ENCODE data around the gene DISC1.
"Not testable (repeated sequence)": the region's sequence is repeated elsewhere in the genome, so short reads cannot be mapped to it uniquely, and the experiment has no call there.

Gene DISC1

GRCh38 chr1:231885209-231885854 is 258.7 kb downstream of the DISC1 start:
- DNase-seq (ENCODE audit: low read depth, low spot score), result no peak

- DNase-seq (ENCODE audit: low read depth, low spot score), result no peak
Measured at GRCh38 chr1:231887166-231887565, 260.6 kb downstream of the DISC1 start.

- no peak for DNase-seq (ENCODE audit: low read depth, low spot score)
Measured at GRCh38 chr1:231887866-231888265, 261.3 kb downstream of the DISC1 start.

- DNase-seq (ENCODE audit: low read depth, low spot score), result no peak
Measured at GRCh38 chr1:231890791-231891190, 264.2 kb downstream of the DISC1 start.

GRCh38 chr1:231893400-231894102 is 267.0 kb downstream of the DISC1 start:
- no peak for DNase-seq (ENCODE audit: low read depth, low spot score)

GRCh38 chr1:231896806-231897205 is 270.2 kb downstream of the DISC1 start:
- DNase-seq (ENCODE audit: low read depth, low spot score), result no peak

GRCh38 chr1:231899046-231899445 is 272.5 kb downstream of the DISC1 start:
- no peak for DNase-seq (ENCODE audit: low read depth, low spot score)

- no peak for DNase-seq (ENCODE audit: low read depth, low spot score)
Measured at GRCh38 chr1:231899713-231900435, 273.3 kb downstream of the DISC1 start.

- no peak for DNase-seq (ENCODE audit: low read depth, low spot score)
Measured at GRCh38 chr1:231903586-231904081, 277.0 kb downstream of the DISC1 start.

GRCh38 chr1:231907310-231907709 is 280.7 kb downstream of the DISC1 start:
- DNase-seq (ENCODE audit: low read depth, low spot score), result not testable (repeated sequence)

GRCh38 chr1:231913493-231913892 is 286.9 kb downstream of the DISC1 start:
- no peak for DNase-seq (ENCODE audit: low read depth, low spot score)

- DNase-seq (ENCODE audit: low read depth, low spot score), result no peak
Measured at GRCh38 chr1:231918239-231919015, 291.8 kb downstream of the DISC1 start.

- no peak for DNase-seq (ENCODE audit: low read depth, low spot score)
Measured at GRCh38 chr1:231919239-231919885, 292.8 kb downstream of the DISC1 start.

GRCh38 chr1:231919886-231920285 is 293.3 kb downstream of the DISC1 start:
- no peak for DNase-seq (ENCODE audit: low read depth, low spot score)

GRCh38 chr1:231921646-231922345 is 295.2 kb downstream of the DISC1 start:
- no peak for DNase-seq (ENCODE audit: low read depth, low spot score)

- DNase-seq (ENCODE audit: low read depth, low spot score), result no peak
Measured at GRCh38 chr1:231923491-231924041, 297.0 kb downstream of the DISC1 start.

- DNase-seq (ENCODE audit: low read depth, low spot score), result no peak
Measured at GRCh38 chr1:231924180-231924579, 297.6 kb downstream of the DISC1 start.

- DNase-seq (ENCODE audit: low read depth, low spot score), result no peak
Measured at GRCh38 chr1:231925864-231926263, 299.3 kb downstream of the DISC1 start.

- no peak for DNase-seq (ENCODE audit: low read depth, low spot score)
Measured at GRCh38 chr1:231926340-231926739, 299.8 kb downstream of the DISC1 start.

- no peak for DNase-seq (ENCODE audit: low read depth, low spot score)
Measured at GRCh38 chr1:231926933-231927332, 300.3 kb downstream of the DISC1 start.

Data from ELF-1 (cell line).